Gastrocnemius medialis (tissue), 4 donors: Measurements from ENCODE around the gene PMEPA1. TPM values are rescaled to one million over a fixed set of nuclear protein-coding genes. Genes with fewer than 3 reads are reported as not detected.

ENCODE experiments used
- ATAC-seq, 2 donors: fragments of 150-250 bp; one replicate each; pipeline ENCODE4 v1.9.1; 2016
- DNase-seq, 2 donors: peaks; one replicate each; pipeline ENCODE4 v3.0.0-alpha.2; 2019
- H3K27ac ChIP-seq, 4 donors: fragments of 200-600 bp; sonication (generic); 1 replicate in 1 of 4; 2 replicates in 3 of 4; pipeline ENCODE4 v1.5.1; 2016 to 2018; ENCODE audit warnings: mild to moderate bottlenecking in 2 of 4, moderate library complexity in 1 of 4
- H3K27me3 ChIP-seq, 3 donors: fragments of 200-600 bp; sonication (generic) in 2 of 3; 1 replicate in 1 of 3; 2 replicates in 2 of 3; pipeline versions ENCODE4 v1.5.1 to v1.6.0; 2016 to 2019; ENCODE audit warnings: mild to moderate bottlenecking in 1 of 3, moderate library complexity in 1 of 3
- H3K36me3 ChIP-seq, 2 donors: fragments of 200-600 bp; sonication (generic) in 1 of 2; one replicate each; pipeline ENCODE4 v1.5.1; 2017 to 2018
- H3K4me1 ChIP-seq, 2 donors: fragments of 200-600 bp; sonication (generic) in 1 of 2; one replicate each; pipeline ENCODE4 v1.5.1; 2016 to 2017; ENCODE audit warnings: mild to moderate bottlenecking in 2 of 2
- H3K4me3 ChIP-seq, 4 donors: fragments of 200-600 bp; sonication (generic) in 3 of 4; 1 replicate in 1 of 4; 2 replicates in 3 of 4; pipeline ENCODE4 v1.5.1; 2016 to 2019; ENCODE audit warnings: mild to moderate bottlenecking in 2 of 4
- H3K9me3 ChIP-seq, 3 donors: fragments of 200-600 bp; sonication (generic) in 2 of 3; 1 replicate in 1 of 3; 2 replicates in 2 of 3; pipeline ENCODE4 v1.5.1; 2016 to 2019
- POLR2A ChIP-seq, 2 donors: fragments of 450-650 bp; IDR thresholded peaks; one replicate each; pipeline ENCODE4 v1.6.1; 2017; ENCODE audit warnings: antibody characterized with exemption in 2 of 2, mild to moderate bottlenecking in 2 of 2, moderate library complexity in 2 of 2
- in situ Hi-C, 4 donors: fragments of 200-750 bp; cut with MboI; loops; one replicate each; pipeline versions ENCODE4 v1.15.0 to v1.8.0; 2017; ENCODE audit warnings: low sequenced_read_pairs in 4 of 4
- intact Hi-C: fragments of 100-400 bp; cut with DNase I; formaldehyde crosslinking; loops from one replicate; pipeline ENCODE4 v1.15.1; 2023; ENCODE audit warnings: low total_unique reads
- total RNA-seq, 4 donors: library from RNA; depleted of rRNA; stranded (reverse); fragments of >200 nt; gene quantifications; one replicate each; pipeline versions ENCODE4 v1.1.0 to v1.2.3, GENCODE V29; 2016
- TF ChIP-seq, protein P1 (sequence below), 5 experiments: fragments of 450-650 bp in 3 of 5; fragments of 200-600 bp in 2 of 5; sonication (generic) in 2 of 5; IDR thresholded peaks in 4 of 5; conservative IDR thresholded peaks in 1 of 5; 1 replicate in 4 of 5; 2 replicates in 1 of 5; pipeline ENCODE4 v1.5.1; 2016 to 2019; ENCODE audit warnings: antibody characterized with exemption in 5 of 5, mild to moderate bottlenecking in 3 of 5, moderate library complexity in 3 of 5

PMEPA1 gene
- total RNA-seq, 4 donors from 2014 or later, result 1.5 to 8.1 (median 5.8) TPM

DNA sequence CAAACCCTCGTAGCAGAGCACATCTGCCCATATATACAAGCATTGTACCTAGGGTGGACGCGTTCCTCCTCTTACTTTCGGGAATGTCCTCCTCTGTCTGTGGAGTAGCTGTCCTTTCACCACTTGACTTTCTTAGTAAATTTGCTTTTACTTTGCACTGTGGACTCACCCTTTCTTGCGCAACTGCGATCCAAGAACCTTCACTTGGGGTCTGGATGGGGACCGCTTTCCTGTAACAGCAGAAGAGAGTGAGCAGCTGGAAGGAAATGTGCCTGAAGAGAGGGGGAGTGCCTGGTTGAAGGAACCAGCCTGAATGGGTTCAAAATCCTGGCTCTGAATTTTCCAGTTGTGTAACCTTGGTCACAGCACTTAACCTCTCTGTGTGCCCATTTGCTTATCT is 40.1 kb upstream of the PMEPA1 start:
- in situ Hi-C loops, result loop anchor here in 1 of 4 donors (10.0 kb wide), 1 partner anchor 95 kb away; no protein-coding TSS in a partner anchor
- Histone ChIP-seq H3K27me3 (no peaks in the 10 kb centered on the region), H3K9me3 (no peaks in the 10 kb centered on the region), H3K4me1 (peaks cover 20 to 22% of the 10 kb centered on the region in 2 donors), H3K27ac (no peak overlapping the region), H3K4me3 (no peak overlapping the region), H3K36me3 (no peaks in the 10 kb centered on the region)
- intact Hi-C loops, result loop anchor here (2.0 to 5.0 kb wide), 2 partner anchors 43 to 93 kb away; no protein-coding TSS in a partner anchor
- TF ChIP-seq, protein P1, sequence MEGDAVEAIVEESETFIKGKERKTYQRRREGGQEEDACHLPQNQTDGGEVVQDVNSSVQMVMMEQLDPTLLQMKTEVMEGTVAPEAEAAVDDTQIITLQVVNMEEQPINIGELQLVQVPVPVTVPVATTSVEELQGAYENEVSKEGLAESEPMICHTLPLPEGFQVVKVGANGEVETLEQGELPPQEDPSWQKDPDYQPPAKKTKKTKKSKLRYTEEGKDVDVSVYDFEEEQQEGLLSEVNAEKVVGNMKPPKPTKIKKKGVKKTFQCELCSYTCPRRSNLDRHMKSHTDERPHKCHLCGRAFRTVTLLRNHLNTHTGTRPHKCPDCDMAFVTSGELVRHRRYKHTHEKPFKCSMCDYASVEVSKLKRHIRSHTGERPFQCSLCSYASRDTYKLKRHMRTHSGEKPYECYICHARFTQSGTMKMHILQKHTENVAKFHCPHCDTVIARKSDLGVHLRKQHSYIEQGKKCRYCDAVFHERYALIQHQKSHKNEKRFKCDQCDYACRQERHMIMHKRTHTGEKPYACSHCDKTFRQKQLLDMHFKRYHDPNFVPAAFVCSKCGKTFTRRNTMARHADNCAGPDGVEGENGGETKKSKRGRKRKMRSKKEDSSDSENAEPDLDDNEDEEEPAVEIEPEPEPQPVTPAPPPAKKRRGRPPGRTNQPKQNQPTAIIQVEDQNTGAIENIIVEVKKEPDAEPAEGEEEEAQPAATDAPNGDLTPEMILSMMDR (IDR thresholded peaks at IDR 0.05 in 4 of 5, conservative IDR thresholded peaks at IDR 0.05 in 1 of 5), result no peak
- TF ChIP-seq POLR2A (IDR thresholded peaks at IDR 0.05), result no peak
- ATAC-seq (no peak), DNase-seq (no peak)

DNA sequence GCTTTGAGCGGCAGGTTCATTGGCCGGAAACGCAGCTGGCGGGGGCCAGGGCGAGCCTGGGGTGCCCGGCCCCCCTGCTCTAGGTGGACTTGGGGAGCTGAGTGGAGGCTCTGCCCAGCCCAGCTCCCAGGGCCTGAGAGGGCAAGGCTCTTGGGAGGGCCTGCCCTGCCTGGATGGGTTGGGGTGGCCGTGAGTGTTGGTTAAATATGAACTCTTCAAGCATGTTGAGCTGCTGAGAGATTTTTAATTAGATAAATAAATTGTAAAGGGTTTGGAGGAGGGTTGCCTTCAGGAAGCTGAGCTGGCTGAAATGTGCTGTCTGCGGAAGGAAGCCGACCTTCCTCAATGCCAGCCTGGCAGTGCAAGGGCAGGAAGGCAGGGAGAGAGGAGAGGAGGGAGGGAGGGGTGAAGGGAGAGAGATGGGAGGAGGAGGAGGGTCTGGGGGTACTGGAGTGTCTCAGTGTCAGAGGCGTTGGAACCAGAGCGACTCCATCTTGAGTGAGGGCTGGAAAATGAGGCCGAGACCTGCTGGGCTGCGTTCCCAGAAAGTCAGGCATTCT is 39.4 kb upstream of the PMEPA1 start:
- TF ChIP-seq, protein P1 (IDR thresholded peaks at IDR 0.05 in 4 of 5, conservative IDR thresholded peaks at IDR 0.05 in 1 of 5), result peak in 1 of 5 experiments; percentile 0
- TF ChIP-seq POLR2A (IDR thresholded peaks at IDR 0.05), result no peak
- ATAC-seq, result peak in 1 of 2 donors; percentile 28
- Histone ChIP-seq H3K4me1 (peaks cover 20 to 22% of the 10 kb centered on the region in 2 donors), H3K4me3 (peak overlapping the region; percentile 40 to 71 (median 52)), H3K27ac (peak overlapping the region; percentile 21 to 58 (median 48)), H3K36me3 (no peaks in the 10 kb centered on the region), H3K27me3 (no peaks in the 10 kb centered on the region), H3K9me3 (no peaks in the 10 kb centered on the region)
- in situ Hi-C loops, result no loop called here
- no peak for DNase-seq
- intact Hi-C loops, result loop anchor here (2.0 to 5.0 kb wide), 2 partner anchors 42 to 92 kb away; no protein-coding TSS in a partner anchor

DNA sequence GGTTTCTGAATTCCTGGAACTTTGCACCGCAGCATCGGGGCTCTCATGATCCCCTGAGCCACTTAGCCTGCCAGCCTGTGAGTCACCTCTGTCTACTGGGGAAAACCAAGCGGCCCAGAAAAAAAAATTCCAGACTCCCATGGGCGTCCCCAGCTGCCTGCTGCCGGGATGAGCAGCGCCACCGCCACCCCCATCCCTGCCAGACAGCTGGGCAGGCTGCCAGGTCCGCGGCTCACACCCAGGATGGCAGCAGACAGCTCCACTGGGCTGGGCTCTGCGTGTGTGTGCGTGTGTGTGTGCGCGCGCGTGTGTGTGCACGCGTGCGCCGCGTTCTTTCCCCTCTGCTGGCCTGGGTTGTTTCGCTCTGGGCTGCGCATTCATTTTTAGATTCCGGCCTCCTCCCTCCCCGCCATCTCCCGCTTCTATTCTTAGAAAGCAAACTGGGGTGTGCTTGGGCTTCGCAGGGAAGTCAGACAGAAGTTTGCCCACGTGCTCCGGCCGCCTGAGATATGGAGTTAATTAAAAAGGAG is 38.9 kb upstream of the PMEPA1 start:
- no peaks in the 10 kb centered on the region for H3K36me3 ChIP-seq
- ATAC-seq (peak; percentile 62 to 76), DNase-seq (peak; percentile 43 to 69)
- intact Hi-C loops, result loop anchor here (2.0 to 5.0 kb wide), 2 partner anchors 42 to 91 kb away; no protein-coding TSS in a partner anchor
- H3K4me3 ChIP-seq, result peak overlapping the region; percentile 40 to 71 (median 52)
- peak overlapping the region; percentile 21 to 58 (median 48) for H3K27ac ChIP-seq
- peaks cover 20 to 22% of the 10 kb centered on the region in 2 donors for H3K4me1 ChIP-seq
- TF ChIP-seq, protein P1 (IDR thresholded peaks at IDR 0.05 in 4 of 5, conservative IDR thresholded peaks at IDR 0.05 in 1 of 5), result peak in 1 of 5 experiments; percentile 11
- no peak for TF ChIP-seq POLR2A (IDR thresholded peaks at IDR 0.05)
- no peaks in the 10 kb centered on the region for H3K9me3 ChIP-seq
- in situ Hi-C loops, result no loop called here
- no peaks in the 10 kb centered on the region for H3K27me3 ChIP-seq

DNA sequence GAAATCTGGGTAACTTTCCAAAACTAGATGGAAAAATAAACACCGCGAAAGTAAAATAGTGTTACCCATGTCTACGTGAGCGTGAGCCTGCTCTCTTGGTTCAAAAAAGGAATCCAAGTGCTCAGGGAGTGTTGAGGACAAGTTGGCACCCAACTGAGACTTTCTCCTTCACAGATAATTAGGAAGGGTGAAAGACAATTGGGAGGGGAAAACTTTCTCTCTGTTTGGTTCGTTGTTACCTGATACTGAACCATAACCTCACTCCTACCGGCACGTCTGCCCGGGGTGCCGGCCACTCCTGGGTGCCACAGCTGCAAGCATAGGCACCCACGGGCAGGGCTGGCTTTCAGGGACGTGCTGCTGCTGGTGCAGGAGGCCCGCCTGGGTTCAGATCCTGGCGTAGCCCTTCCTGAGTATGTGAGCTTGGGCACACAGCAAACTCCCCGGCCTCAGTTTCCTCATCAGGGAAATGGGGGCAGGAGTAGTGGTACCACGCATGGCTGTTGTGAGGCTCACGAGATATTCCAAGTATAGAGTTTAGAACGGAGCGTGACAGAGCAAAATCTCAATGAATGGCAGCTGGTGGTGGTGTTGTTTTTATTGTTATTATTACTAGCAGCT is 38.2 kb upstream of the PMEPA1 start:
- in situ Hi-C loops, result no loop called here
- H3K36me3 ChIP-seq, result no peaks in the 10 kb centered on the region
- H3K27me3 ChIP-seq, result no peaks in the 10 kb centered on the region
- H3K4me1 ChIP-seq, result peaks cover 20 to 22% of the 10 kb centered on the region in 2 donors
- H3K4me3 ChIP-seq, result peak overlapping the region; percentile 40 to 71 (median 52)
- ATAC-seq (peak; percentile 23 to 28), DNase-seq (no peak)
- no peaks in the 10 kb centered on the region for H3K9me3 ChIP-seq
- H3K27ac ChIP-seq, result peak overlapping the region in 3 of 4 donors; percentile 18 to 44 (median 21)
- intact Hi-C loops, result loop anchor here (2.0 to 5.0 kb wide), 2 partner anchors 41 to 91 kb away; no protein-coding TSS in a partner anchor
- TF ChIP-seq, protein P1 (IDR thresholded peaks at IDR 0.05 in 4 of 5, conservative IDR thresholded peaks at IDR 0.05 in 1 of 5), result no peak
- no peak for TF ChIP-seq POLR2A (IDR thresholded peaks at IDR 0.05)
